ENCODE results near the gene IL26.

DNA sequence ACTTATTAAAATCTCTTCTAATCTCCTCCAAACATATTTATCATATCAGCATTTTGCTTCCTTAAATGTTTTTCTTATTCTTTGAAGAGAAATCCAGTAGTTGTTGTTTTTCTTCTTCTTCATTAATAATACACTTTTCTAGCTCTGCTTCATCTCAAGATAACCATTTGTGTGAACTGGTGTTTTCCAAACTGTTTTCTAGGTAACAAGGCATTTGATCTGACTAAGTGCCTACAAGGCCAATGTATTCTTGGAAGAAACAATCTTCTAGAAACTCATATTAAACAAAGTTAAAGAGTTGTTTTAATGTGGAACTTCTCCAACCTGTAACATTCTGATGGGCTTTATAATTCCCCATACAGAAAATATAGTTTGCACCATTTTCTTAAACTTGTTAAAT, 35.3 kb downstream of the IL26 start:
- TF ChIP-seq POLR2A (IDR thresholded peaks at IDR 0.05; ENCODE audit: extremely low read depth, insufficient read length) (no peak), MYC (IDR thresholded peaks at IDR 0.05; ENCODE audit: low read depth, low read length) (no peak)
- TF ChIP-seq, protein P1, sequence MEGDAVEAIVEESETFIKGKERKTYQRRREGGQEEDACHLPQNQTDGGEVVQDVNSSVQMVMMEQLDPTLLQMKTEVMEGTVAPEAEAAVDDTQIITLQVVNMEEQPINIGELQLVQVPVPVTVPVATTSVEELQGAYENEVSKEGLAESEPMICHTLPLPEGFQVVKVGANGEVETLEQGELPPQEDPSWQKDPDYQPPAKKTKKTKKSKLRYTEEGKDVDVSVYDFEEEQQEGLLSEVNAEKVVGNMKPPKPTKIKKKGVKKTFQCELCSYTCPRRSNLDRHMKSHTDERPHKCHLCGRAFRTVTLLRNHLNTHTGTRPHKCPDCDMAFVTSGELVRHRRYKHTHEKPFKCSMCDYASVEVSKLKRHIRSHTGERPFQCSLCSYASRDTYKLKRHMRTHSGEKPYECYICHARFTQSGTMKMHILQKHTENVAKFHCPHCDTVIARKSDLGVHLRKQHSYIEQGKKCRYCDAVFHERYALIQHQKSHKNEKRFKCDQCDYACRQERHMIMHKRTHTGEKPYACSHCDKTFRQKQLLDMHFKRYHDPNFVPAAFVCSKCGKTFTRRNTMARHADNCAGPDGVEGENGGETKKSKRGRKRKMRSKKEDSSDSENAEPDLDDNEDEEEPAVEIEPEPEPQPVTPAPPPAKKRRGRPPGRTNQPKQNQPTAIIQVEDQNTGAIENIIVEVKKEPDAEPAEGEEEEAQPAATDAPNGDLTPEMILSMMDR (IDR thresholded peaks at IDR 0.05; ENCODE audit: low read depth, low read length) = no peak
- TF ChIP-seq, protein P2, sequence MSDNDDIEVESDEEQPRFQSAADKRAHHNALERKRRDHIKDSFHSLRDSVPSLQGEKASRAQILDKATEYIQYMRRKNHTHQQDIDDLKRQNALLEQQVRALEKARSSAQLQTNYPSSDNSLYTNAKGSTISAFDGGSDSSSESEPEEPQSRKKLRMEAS (IDR thresholded peaks at IDR 0.05; ENCODE audit: low read depth, low read length) = no peak
